Measurements from ENCODE around the gene IFIT1. TPM values are rescaled to one million over a fixed set of nuclear protein-coding genes. Genes with fewer than 3 reads are reported as not detected.

The IFIT1 gene
- total and polyA plus RNA-seq, 9 of the 15 experiments (the other 6 are each of a cell fraction or from before 2014, with no cell fraction given), result 0.03 to 0.40 (median 0.18) TPM

- TF ChIP-seq GTF3C2 (IDR thresholded peaks at IDR 0.05; ENCODE audit: borderline replicate concordance, extremely low read depth, insufficient read length) (no peak), EWSR1 (IDR thresholded peaks at IDR 0.05; ENCODE audit: borderline replicate concordance, low read depth, partially characterized antibody) (no peak), DPF2 (IDR thresholded peaks at IDR 0.05) (no peak), RBFOX2 (IDR thresholded peaks at IDR 0.05; ENCODE audit: low read depth, low read length) (no peak), JUND (IDR thresholded peaks at IDR 0.05; ENCODE audit: borderline replicate concordance, low read depth, low read length) (no peak), JUND (tag; IDR thresholded peaks at IDR 0.05; ENCODE audit: borderline replicate concordance, low read depth, low read length) (0 out of 3 replicates have a peak, but pooled peaks have one; percentile 12), ZBTB11 (CRISPR knock-in tag; IDR thresholded peaks at IDR 0.05) (0 out of 6 replicates have a peak, but pooled peaks of 1 of the 3 experiments have one; percentile 28), HDGF (IDR thresholded peaks at IDR 0.05) (no peak), CCAR2 (IDR thresholded peaks at IDR 0.05; ENCODE audit: low read depth, low read length) (no peak), CBFA2T2 (conservative IDR thresholded peaks at IDR 0.05) (peak; percentile 58), IRF2 (CRISPR knock-in tag; IDR thresholded peaks at IDR 0.05) (no peak), CXXC5 (CRISPR knock-in tag; IDR thresholded peaks at IDR 0.05) (no peak), TCF3 (CRISPR knock-in tag; IDR thresholded peaks at IDR 0.05) (peak; percentile 63), SMARCE1 (IDR thresholded peaks at IDR 0.05) (no peak), ZHX1 (conservative IDR thresholded peaks at IDR 0.05; ENCODE audit: low read length) (no peak), ZBTB43 (CRISPR knock-in tag; IDR thresholded peaks at IDR 0.05) (no peak), CBFA2T3 (IDR thresholded peaks at IDR 0.05) (peak; percentile 73), NFYB (IDR thresholded peaks at IDR 0.05; ENCODE audit: extremely low read depth, insufficient read length) (no peak), FUS (optimal IDR thresholded peaks at IDR 0.05; ENCODE audit: low read depth, low read length) (no peak)
These were observed 20.4 kb upstream of the IFIT1 start (continued) for GRCh38 chr10:89371987-89372386.
